GM23338 (cell line): ENCODE measurements around the gene ZPBP2. TPM values are rescaled to one million over a fixed set of nuclear protein-coding genes. Genes with fewer than 3 reads are reported as not detected.

ENCODE experiments used
- ATAC-seq: fragments of 200-7000 bp; cut with Tn5 transposase; 3 replicates; pipeline ENCODE4 v1.9.1; 2020
- DNase-seq: peaks from one replicate; pipeline ENCODE4 v3.0.0-alpha.2; 2015; ENCODE audit warnings: low spot score
- H2AFZ ChIP-seq: fragments of 200-600 bp; sonication (generic); 2 replicates; pipeline ENCODE4 v1.8.0; 2016; ENCODE audit warnings: antibody characterized with exemption, mild to moderate bottlenecking, moderate library complexity
- H3F3A ChIP-seq: fragments of 200-600 bp; sonication (generic); replicated peaks from 2 replicates; pipeline ENCODE4 v1.8.0; 2017; ENCODE audit warnings: antibody characterized with exemption, mixed run types, low read depth
- H3K27ac ChIP-seq: fragments of 200-600 bp; sonication (generic); 2 replicates; pipeline ENCODE4 v1.6.1; 2016; ENCODE audit warnings: low read depth
- H3K27me3 ChIP-seq: fragments of 200-600 bp; sonication (generic); 2 replicates; pipeline ENCODE4 v1.8.0; 2016; ENCODE audit warnings: mild to moderate bottlenecking, mixed run types, moderate library complexity; ENCODE audit not compliant: insufficient read depth
- H3K36me3 ChIP-seq: fragments of 200-600 bp; sonication (generic); 2 replicates; pipeline ENCODE4 v1.8.0; 2016; ENCODE audit warnings: mild to moderate bottlenecking; ENCODE audit not compliant: insufficient read depth
- H3K4me1 ChIP-seq: fragments of 200-600 bp; sonication (generic); 2 replicates; pipeline ENCODE4 v1.8.0; 2016; ENCODE audit warnings: mild to moderate bottlenecking, moderate library complexity; ENCODE audit not compliant: insufficient read depth
- H3K4me2 ChIP-seq: fragments of 200-600 bp; sonication (generic); 2 replicates; pipeline ENCODE4 v1.7.1; 2017; ENCODE audit warnings: mixed run types
- H3K4me3 ChIP-seq: fragments of 200-600 bp; sonication (generic); 2 replicates; pipeline ENCODE4 v1.6.1; 2016; ENCODE audit warnings: mixed run types
- H3K79me2 ChIP-seq: fragments of 200-600 bp; sonication (generic); replicated peaks from 2 replicates; pipeline ENCODE4 v1.8.0; 2017; ENCODE audit warnings: mild to moderate bottlenecking; ENCODE audit not compliant: insufficient read depth
- H3K9me2 ChIP-seq: fragments of 200-600 bp; sonication (generic); 2 replicates; pipeline ENCODE4 v1.8.0; 2017; ENCODE audit not compliant: insufficient read depth
- H4K20me1 ChIP-seq: fragments of 200-600 bp; sonication (generic); replicated peaks from 2 replicates; pipeline ENCODE4 v1.8.0; 2017; ENCODE audit warnings: mild to moderate bottlenecking; ENCODE audit not compliant: insufficient read depth
- H3K27ac Mint-ChIP-seq: 2 replicates; pipeline ENCODE4 v1.8.0; 2020; ENCODE audit warnings: inconsistent platforms, mild to moderate bottlenecking, moderate library complexity, mixed read lengths
- H3K27me3 Mint-ChIP-seq: 3 replicates; pipeline ENCODE4 v1.8.0; 2022; ENCODE audit warnings: low read depth, mild to moderate bottlenecking, moderate library complexity, mixed read lengths, inconsistent platforms; ENCODE audit not compliant: insufficient read depth, poor library complexity
- H3K36me3 Mint-ChIP-seq: 3 replicates; pipeline ENCODE4 v1.8.0; 2021; ENCODE audit warnings: low read depth, mild to moderate bottlenecking, inconsistent platforms, moderate library complexity, mixed read lengths
- H3K4me1 Mint-ChIP-seq: 3 replicates; pipeline ENCODE4 v1.8.0; 2020; ENCODE audit warnings: mild to moderate bottlenecking, inconsistent platforms, mixed read lengths
- H3K4me3 Mint-ChIP-seq: 3 replicates; pipeline ENCODE4 v1.8.0; 2021; ENCODE audit warnings: moderate library complexity, mild to moderate bottlenecking, inconsistent platforms, mixed read lengths
- H3K9me3 Mint-ChIP-seq: 3 replicates; pipeline ENCODE4 v1.8.0; 2020; ENCODE audit warnings: moderate library complexity, mild to moderate bottlenecking, inconsistent platforms, mixed read lengths
- CREB1 ChIP-seq: fragments of 250-450 bp; sonication (Bioruptor Pico); IDR thresholded peaks from 2 replicates; pipeline ENCODE4 v1.5.0; 2020; ENCODE audit warnings: low read depth, mild to moderate bottlenecking, moderate library complexity
- EZH2 ChIP-seq: fragments of 200-600 bp; sonication (generic); IDR thresholded peaks from one replicate; pipeline ENCODE4 v1.8.0; 2017; ENCODE audit warnings: antibody characterized with exemption, mild to moderate bottlenecking, low read depth; ENCODE audit not compliant: unreplicated experiment
- EZH2phosphoT487 ChIP-seq: fragments of 200-600 bp; sonication (generic); IDR thresholded peaks from one replicate; pipeline ENCODE4 v1.8.1; 2018; ENCODE audit warnings: antibody characterized with exemption; ENCODE audit not compliant: unreplicated experiment
- JUNB ChIP-seq: IDR thresholded peaks from one replicate; pipeline ENCODE4 v1.6.1; 2016; ENCODE audit warnings: antibody characterized with exemption; ENCODE audit not compliant: unreplicated experiment
- NANOG ChIP-seq: IDR thresholded peaks from 2 replicates; pipeline ENCODE4 v1.6.1; 2016; ENCODE audit warnings: antibody characterized with exemption, borderline replicate concordance
- POLR2AphosphoS5 ChIP-seq: IDR thresholded peaks from 2 replicates; pipeline ENCODE4 v1.6.1; 2016; ENCODE audit warnings: antibody characterized with exemption, low read depth
- STAT1 ChIP-seq: IDR thresholded peaks from one replicate; pipeline ENCODE4 v1.6.1; 2016; ENCODE audit warnings: antibody characterized with exemption; ENCODE audit not compliant: unreplicated experiment
- ZNF114 ChIP-seq: fragments of 250-450 bp; sonication (Bioruptor Pico); IDR thresholded peaks from 2 replicates; pipeline ENCODE4 v1.5.0; 2020; ENCODE audit warnings: mild to moderate bottlenecking, moderate library complexity
- ZNF331 ChIP-seq: fragments of 250-450 bp; sonication (Bioruptor Pico); IDR thresholded peaks from 2 replicates; pipeline ENCODE4 v1.5.0; 2020; ENCODE audit warnings: low read depth, mild to moderate bottlenecking, moderate library complexity
- polyA plus RNA-seq: library from polyadenylated mRNA; unstranded; fragments of >200 nt; fragmentation: Nextera tagmentation; extraction: Ambion mirVana; gene quantifications from 2 replicates; pipeline ENCODE4 v1.2.1, GENCODE V29; 2016
- total RNA-seq: library from RNA; depleted of rRNA; stranded (reverse); fragments of >200 nt; shearing (Covaris generic); gene quantifications from 2 replicates; pipeline ENCODE4 v1.2.3, GENCODE V29; 2014
- TF ChIP-seq, protein P1 (sequence below), 2 experiments: fragments of 200-600 bp in 1 of 2; sonication (generic) in 1 of 2; conservative IDR thresholded peaks; 2 replicates each; pipeline versions ENCODE4 v1.5.1 to v1.6.1; 2016 to 2017; ENCODE audit warnings: antibody characterized with exemption in 2 of 2, low read depth in 2 of 2, mild to moderate bottlenecking in 2 of 2, moderate library complexity in 1 of 2
- TF ChIP-seq, protein P2 (sequence below): fragments of 250-450 bp; sonication (Bioruptor Pico); IDR thresholded peaks from 2 replicates; pipeline ENCODE4 v1.5.0; 2020; ENCODE audit warnings: mild to moderate bottlenecking, moderate library complexity
- TF ChIP-seq, protein P3 (sequence below): IDR thresholded peaks from 2 replicates; pipeline ENCODE4 v1.6.1; 2016; ENCODE audit warnings: antibody characterized with exemption
- TF ChIP-seq, protein P4 (sequence below): IDR thresholded peaks from one replicate; pipeline ENCODE4 v1.6.1; 2018; ENCODE audit warnings: antibody characterized with exemption; ENCODE audit not compliant: unreplicated experiment

Gene ZPBP2
- total and polyA plus RNA-seq, 2 experiments from 2014 or later, result not detected

DNA sequence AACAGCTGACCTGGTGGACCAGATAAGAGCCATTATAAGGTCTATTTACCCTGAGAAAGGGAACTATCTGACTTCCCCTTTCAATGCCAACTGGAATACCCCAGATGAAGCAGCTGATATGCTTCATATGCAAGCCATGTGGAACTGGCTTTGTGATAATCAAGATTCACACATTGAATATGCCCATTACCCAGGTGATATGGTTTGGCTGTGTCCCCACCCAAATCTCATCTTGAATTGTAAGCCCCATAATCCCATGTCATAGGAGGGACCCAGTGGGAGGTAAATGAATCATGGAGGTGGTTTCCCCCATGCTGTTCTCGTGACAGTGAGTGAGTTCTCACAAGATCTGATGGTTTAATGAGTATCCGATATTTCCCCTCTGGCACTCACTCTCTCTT, 46.0 kb upstream of the ZPBP2 start:
- ATAC-seq, result no peak
- Mint-ChIP-seq H3K36me3 (peaks cover 26% of the 10 kb centered on the region; the same call in 2 of the 3 replicates), H3K9me3 (peaks cover 32% of the 10 kb centered on the region)

More for the DNA sequence above, 46.0 kb upstream of the ZPBP2 start:
- no peaks in the 10 kb centered on the region for H3K4me1 ChIP-seq
- no peak overlapping the region for H2AFZ ChIP-seq
- H3K27me3 Mint-ChIP-seq, result peaks cover 5% of the 10 kb centered on the region
- H3K4me3 Mint-ChIP-seq, result no peak overlapping the region
- no peak overlapping the region for H3K27ac ChIP-seq
- H3K9me2 ChIP-seq, result peaks cover 5% of the 10 kb centered on the region; the same call in 1 of the 2 replicates
- H3K27me3 ChIP-seq, result no peaks in the 10 kb centered on the region
- no peak overlapping the region for H3K27ac Mint-ChIP-seq
- no peak for DNase-seq
- 0 out of 3 replicates have a peak, but pooled peaks cover 3% of the 10 kb centered on the region for H3K4me1 Mint-ChIP-seq
- no peaks in the 10 kb centered on the region for H3K79me2 ChIP-seq
- no peaks in the 10 kb centered on the region for H4K20me1 ChIP-seq
- H3F3A ChIP-seq, result no peaks in the 10 kb centered on the region
- TF ChIP-seq, protein P1, sequence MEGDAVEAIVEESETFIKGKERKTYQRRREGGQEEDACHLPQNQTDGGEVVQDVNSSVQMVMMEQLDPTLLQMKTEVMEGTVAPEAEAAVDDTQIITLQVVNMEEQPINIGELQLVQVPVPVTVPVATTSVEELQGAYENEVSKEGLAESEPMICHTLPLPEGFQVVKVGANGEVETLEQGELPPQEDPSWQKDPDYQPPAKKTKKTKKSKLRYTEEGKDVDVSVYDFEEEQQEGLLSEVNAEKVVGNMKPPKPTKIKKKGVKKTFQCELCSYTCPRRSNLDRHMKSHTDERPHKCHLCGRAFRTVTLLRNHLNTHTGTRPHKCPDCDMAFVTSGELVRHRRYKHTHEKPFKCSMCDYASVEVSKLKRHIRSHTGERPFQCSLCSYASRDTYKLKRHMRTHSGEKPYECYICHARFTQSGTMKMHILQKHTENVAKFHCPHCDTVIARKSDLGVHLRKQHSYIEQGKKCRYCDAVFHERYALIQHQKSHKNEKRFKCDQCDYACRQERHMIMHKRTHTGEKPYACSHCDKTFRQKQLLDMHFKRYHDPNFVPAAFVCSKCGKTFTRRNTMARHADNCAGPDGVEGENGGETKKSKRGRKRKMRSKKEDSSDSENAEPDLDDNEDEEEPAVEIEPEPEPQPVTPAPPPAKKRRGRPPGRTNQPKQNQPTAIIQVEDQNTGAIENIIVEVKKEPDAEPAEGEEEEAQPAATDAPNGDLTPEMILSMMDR (conservative IDR thresholded peaks at IDR 0.05; ENCODE audit: low read depth in 2 of 2), result no peak
- TF ChIP-seq JUNB (no peak), POLR2AphosphoS5 (no peak), EZH2 (no peak), STAT1 (no peak), EZH2phosphoT487 (no peak), ZNF114 (no peak), ZNF331 (CRISPR knock-in tag) (no peak), CREB1 (CRISPR knock-in tag) (no peak), NANOG (no peak)
- TF ChIP-seq, protein P2, sequence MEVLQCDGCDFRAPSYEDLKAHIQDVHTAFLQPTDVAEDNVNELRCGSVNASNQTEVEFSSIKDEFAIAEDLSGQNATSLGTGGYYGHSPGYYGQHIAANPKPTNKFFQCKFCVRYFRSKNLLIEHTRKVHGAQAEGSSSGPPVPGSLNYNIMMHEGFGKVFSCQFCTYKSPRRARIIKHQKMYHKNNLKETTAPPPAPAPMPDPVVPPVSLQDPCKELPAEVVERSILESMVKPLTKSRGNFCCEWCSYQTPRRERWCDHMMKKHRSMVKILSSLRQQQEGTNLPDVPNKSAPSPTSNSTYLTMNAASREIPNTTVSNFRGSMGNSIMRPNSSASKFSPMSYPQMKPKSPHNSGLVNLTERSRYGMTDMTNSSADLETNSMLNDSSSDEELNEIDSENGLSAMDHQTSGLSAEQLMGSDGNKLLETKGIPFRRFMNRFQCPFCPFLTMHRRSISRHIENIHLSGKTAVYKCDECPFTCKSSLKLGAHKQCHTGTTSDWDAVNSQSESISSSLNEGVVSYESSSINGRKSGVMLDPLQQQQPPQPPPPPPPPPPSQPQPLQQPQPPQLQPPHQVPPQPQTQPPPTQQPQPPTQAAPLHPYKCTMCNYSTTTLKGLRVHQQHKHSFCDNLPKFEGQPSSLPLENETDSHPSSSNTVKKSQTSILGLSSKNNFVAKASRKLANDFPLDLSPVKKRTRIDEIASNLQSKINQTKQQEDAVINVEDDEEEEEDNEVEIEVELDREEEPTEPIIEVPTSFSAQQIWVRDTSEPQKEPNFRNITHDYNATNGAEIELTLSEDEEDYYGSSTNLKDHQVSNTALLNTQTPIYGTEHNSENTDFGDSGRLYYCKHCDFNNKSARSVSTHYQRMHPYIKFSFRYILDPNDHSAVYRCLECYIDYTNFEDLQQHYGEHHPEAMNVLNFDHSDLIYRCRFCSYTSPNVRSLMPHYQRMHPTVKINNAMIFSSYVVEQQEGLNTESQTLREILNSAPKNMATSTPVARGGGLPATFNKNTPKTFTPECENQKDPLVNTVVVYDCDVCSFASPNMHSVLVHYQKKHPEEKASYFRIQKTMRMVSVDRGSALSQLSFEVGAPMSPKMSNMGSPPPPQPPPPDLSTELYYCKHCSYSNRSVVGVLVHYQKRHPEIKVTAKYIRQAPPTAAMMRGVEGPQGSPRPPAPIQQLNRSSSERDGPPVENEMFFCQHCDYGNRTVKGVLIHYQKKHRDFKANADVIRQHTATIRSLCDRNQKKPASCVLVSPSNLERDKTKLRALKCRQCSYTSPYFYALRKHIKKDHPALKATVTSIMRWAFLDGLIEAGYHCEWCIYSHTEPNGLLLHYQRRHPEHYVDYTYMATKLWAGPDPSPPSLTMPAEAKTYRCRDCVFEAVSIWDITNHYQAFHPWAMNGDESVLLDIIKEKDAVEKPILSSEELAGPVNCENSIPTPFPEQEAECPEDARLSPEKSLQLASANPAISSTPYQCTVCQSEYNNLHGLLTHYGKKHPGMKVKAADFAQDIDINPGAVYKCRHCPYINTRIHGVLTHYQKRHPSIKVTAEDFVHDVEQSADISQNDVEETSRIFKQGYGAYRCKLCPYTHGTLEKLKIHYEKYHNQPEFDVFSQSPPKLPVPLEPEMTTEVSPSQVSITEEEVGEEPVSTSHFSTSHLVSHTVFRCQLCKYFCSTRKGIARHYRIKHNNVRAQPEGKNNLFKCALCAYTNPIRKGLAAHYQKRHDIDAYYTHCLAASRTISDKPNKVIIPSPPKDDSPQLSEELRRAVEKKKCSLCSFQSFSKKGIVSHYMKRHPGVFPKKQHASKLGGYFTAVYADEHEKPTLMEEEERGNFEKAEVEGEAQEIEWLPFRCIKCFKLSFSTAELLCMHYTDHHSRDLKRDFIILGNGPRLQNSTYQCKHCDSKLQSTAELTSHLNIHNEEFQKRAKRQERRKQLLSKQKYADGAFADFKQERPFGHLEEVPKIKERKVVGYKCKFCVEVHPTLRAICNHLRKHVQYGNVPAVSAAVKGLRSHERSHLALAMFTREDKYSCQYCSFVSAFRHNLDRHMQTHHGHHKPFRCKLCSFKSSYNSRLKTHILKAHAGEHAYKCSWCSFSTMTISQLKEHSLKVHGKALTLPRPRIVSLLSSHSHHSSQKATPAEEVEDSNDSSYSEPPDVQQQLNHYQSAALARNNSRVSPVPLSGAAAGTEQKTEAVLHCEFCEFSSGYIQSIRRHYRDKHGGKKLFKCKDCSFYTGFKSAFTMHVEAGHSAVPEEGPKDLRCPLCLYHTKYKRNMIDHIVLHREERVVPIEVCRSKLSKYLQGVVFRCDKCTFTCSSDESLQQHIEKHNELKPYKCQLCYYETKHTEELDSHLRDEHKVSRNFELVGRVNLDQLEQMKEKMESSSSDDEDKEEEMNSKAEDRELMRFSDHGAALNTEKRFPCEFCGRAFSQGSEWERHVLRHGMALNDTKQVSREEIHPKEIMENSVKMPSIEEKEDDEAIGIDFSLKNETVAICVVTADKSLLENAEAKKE, result no peak
- TF ChIP-seq, protein P3, sequence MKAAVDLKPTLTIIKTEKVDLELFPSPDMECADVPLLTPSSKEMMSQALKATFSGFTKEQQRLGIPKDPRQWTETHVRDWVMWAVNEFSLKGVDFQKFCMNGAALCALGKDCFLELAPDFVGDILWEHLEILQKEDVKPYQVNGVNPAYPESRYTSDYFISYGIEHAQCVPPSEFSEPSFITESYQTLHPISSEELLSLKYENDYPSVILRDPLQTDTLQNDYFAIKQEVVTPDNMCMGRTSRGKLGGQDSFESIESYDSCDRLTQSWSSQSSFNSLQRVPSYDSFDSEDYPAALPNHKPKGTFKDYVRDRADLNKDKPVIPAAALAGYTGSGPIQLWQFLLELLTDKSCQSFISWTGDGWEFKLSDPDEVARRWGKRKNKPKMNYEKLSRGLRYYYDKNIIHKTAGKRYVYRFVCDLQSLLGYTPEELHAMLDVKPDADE, result no peak
- TF ChIP-seq, protein P4, sequence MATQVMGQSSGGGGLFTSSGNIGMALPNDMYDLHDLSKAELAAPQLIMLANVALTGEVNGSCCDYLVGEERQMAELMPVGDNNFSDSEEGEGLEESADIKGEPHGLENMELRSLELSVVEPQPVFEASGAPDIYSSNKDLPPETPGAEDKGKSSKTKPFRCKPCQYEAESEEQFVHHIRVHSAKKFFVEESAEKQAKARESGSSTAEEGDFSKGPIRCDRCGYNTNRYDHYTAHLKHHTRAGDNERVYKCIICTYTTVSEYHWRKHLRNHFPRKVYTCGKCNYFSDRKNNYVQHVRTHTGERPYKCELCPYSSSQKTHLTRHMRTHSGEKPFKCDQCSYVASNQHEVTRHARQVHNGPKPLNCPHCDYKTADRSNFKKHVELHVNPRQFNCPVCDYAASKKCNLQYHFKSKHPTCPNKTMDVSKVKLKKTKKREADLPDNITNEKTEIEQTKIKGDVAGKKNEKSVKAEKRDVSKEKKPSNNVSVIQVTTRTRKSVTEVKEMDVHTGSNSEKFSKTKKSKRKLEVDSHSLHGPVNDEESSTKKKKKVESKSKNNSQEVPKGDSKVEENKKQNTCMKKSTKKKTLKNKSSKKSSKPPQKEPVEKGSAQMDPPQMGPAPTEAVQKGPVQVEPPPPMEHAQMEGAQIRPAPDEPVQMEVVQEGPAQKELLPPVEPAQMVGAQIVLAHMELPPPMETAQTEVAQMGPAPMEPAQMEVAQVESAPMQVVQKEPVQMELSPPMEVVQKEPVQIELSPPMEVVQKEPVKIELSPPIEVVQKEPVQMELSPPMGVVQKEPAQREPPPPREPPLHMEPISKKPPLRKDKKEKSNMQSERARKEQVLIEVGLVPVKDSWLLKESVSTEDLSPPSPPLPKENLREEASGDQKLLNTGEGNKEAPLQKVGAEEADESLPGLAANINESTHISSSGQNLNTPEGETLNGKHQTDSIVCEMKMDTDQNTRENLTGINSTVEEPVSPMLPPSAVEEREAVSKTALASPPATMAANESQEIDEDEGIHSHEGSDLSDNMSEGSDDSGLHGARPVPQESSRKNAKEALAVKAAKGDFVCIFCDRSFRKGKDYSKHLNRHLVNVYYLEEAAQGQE, result no peak
- no peak overlapping the region for H3K4me2 ChIP-seq
- no peaks in the 10 kb centered on the region for H3K36me3 ChIP-seq
- H3K4me3 ChIP-seq, result no peak overlapping the region
